Smooth muscle cell (in vitro differentiated cells): ENCODE measurements around the gene FGF14. TPM values are rescaled to one million over a fixed set of nuclear protein-coding genes. Genes with fewer than 3 reads are reported as not detected.

Experiments used
- DNase-seq: peaks from one replicate; lab custom pipeline; 2025; ENCODE audit not compliant: unreplicated experiment; lab: John Stamatoyannopoulos, UW
- H2AFZ ChIP-seq: fragments of 200-600 bp; sonication (generic); 2 replicates; pipeline ENCODE4 v1.6.0; 2016; ENCODE audit warnings: antibody characterized with exemption, low read depth, mild to moderate bottlenecking
- H3F3A ChIP-seq: fragments of 200-600 bp; sonication (generic); 2 replicates; pipeline ENCODE4 v1.6.0; 2017; ENCODE audit warnings: antibody characterized with exemption, low read depth
- H3K27ac ChIP-seq: fragments of 200-600 bp; sonication (generic); 2 replicates; pipeline ENCODE4 v1.5.1; 2016; ENCODE audit warnings: low read depth, mild to moderate bottlenecking
- H3K27me3 ChIP-seq: fragments of 200-600 bp; sonication (generic); 2 replicates; pipeline ENCODE4 v1.6.1; 2016; ENCODE audit warnings: low read depth, mild to moderate bottlenecking
- H3K36me3 ChIP-seq: fragments of 200-600 bp; sonication (generic); 2 replicates; pipeline ENCODE4 v1.5.1; 2016; ENCODE audit warnings: low read depth
- H3K4me1 ChIP-seq: fragments of 200-600 bp; sonication (generic); 2 replicates; pipeline ENCODE4 v1.5.1; 2016; ENCODE audit warnings: low read depth
- H3K4me2 ChIP-seq: fragments of 200-600 bp; sonication (generic); 2 replicates; pipeline ENCODE4 v1.6.0; 2016; ENCODE audit warnings: mild to moderate bottlenecking
- H3K4me3 ChIP-seq: fragments of 200-600 bp; sonication (generic); 2 replicates; pipeline ENCODE4 v1.5.1; 2016; ENCODE audit warnings: mild to moderate bottlenecking
- H3K79me2 ChIP-seq: fragments of 200-600 bp; sonication (generic); 2 replicates; pipeline ENCODE4 v1.6.0; 2016; ENCODE audit warnings: low read depth, mild to moderate bottlenecking
- H3K9ac ChIP-seq: fragments of 200-600 bp; sonication (generic); 2 replicates; pipeline ENCODE4 v1.6.0; 2016; ENCODE audit warnings: low read depth
- H3K9me3 ChIP-seq: fragments of 200-600 bp; sonication (generic); replicated peaks from 2 replicates; pipeline ENCODE4 v1.5.1; 2016; ENCODE audit warnings: low read depth
- H4K20me1 ChIP-seq: fragments of 200-600 bp; sonication (generic); 2 replicates; pipeline ENCODE4 v1.6.0; 2016; ENCODE audit warnings: low read depth
- WGBS: methylation state at CpG from one replicate; pipeline ENCODE4 v1.1.7; 2016; ENCODE audit warnings: low lambda C conversion rate; 5-methylcytosine and 5-hydroxymethylcytosine counted together
- polyA plus RNA-seq: library from polyadenylated mRNA; unstranded; fragments of >200 nt; fragmentation: Nextera tagmentation; extraction: Ambion mirVana; gene quantifications from 2 replicates; pipeline ENCODE4 v1.2.1, GENCODE V29; 2016
- total RNA-seq: library from RNA; depleted of rRNA; stranded (reverse); fragments of >200 nt; gene quantifications from 2 replicates; pipeline ENCODE4 v1.2.3, GENCODE V29; 2014
- TF ChIP-seq, protein P1 (sequence below): fragments of 200-600 bp; sonication (generic); IDR thresholded peaks from 2 replicates; pipeline ENCODE4 v1.5.1; 2017; ENCODE audit warnings: borderline replicate concordance, mild to moderate bottlenecking, antibody characterized with exemption; ENCODE audit not compliant: insufficient read depth, poor library complexity, severe bottlenecking

FGF14 gene
- total and polyA plus RNA-seq, 2 experiments from 2014 or later: 0.23 TPM; not detected in 1

- WGBS: 92% methylated on average over 2 of the region's 2 CpGs
- H3K9me3 ChIP-seq: no peaks in the 10 kb centered on the region
- H3F3A ChIP-seq: no peaks in the 10 kb centered on the region
- H3K27ac ChIP-seq: no peak overlapping the region
- no peaks in the 10 kb centered on the region for H3K27me3 ChIP-seq
- no peak for DNase-seq
- no peaks in the 10 kb centered on the region for H3K79me2 ChIP-seq
- H3K4me1 ChIP-seq: no peaks in the 10 kb centered on the region
- TF ChIP-seq, protein P1, sequence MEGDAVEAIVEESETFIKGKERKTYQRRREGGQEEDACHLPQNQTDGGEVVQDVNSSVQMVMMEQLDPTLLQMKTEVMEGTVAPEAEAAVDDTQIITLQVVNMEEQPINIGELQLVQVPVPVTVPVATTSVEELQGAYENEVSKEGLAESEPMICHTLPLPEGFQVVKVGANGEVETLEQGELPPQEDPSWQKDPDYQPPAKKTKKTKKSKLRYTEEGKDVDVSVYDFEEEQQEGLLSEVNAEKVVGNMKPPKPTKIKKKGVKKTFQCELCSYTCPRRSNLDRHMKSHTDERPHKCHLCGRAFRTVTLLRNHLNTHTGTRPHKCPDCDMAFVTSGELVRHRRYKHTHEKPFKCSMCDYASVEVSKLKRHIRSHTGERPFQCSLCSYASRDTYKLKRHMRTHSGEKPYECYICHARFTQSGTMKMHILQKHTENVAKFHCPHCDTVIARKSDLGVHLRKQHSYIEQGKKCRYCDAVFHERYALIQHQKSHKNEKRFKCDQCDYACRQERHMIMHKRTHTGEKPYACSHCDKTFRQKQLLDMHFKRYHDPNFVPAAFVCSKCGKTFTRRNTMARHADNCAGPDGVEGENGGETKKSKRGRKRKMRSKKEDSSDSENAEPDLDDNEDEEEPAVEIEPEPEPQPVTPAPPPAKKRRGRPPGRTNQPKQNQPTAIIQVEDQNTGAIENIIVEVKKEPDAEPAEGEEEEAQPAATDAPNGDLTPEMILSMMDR: no peak
- H3K36me3 ChIP-seq: no peaks in the 10 kb centered on the region
- no peak overlapping the region for H2AFZ ChIP-seq
- H3K4me3 ChIP-seq: no peak overlapping the region
- no peaks in the 10 kb centered on the region for H4K20me1 ChIP-seq
- H3K4me2 ChIP-seq: no peak overlapping the region
- H3K9ac ChIP-seq: no peak overlapping the region
Observed at GRCh38 chr13:102190930-102191329, 210.9 kb downstream of the FGF14 start.

GRCh38 chr13:102187313-102187712 is 214.5 kb downstream of the FGF14 start:
- Histone ChIP-seq H4K20me1 (no peaks in the 10 kb centered on the region), H3K79me2 (no peaks in the 10 kb centered on the region), H3K4me3 (no peak overlapping the region), H2AFZ (no peak overlapping the region), H3K9me3 (no peaks in the 10 kb centered on the region), H3K4me1 (no peaks in the 10 kb centered on the region), H3K27ac (no peak overlapping the region), H3K36me3 (no peaks in the 10 kb centered on the region), H3K4me2 (no peak overlapping the region), H3F3A (no peaks in the 10 kb centered on the region), H3K27me3 (no peaks in the 10 kb centered on the region), H3K9ac (no peak overlapping the region)
- DNase-seq: no peak
- WGBS: 87% methylated on average over 4 of the region's 4 CpGs
- TF ChIP-seq, protein P1: no peak

DNA sequence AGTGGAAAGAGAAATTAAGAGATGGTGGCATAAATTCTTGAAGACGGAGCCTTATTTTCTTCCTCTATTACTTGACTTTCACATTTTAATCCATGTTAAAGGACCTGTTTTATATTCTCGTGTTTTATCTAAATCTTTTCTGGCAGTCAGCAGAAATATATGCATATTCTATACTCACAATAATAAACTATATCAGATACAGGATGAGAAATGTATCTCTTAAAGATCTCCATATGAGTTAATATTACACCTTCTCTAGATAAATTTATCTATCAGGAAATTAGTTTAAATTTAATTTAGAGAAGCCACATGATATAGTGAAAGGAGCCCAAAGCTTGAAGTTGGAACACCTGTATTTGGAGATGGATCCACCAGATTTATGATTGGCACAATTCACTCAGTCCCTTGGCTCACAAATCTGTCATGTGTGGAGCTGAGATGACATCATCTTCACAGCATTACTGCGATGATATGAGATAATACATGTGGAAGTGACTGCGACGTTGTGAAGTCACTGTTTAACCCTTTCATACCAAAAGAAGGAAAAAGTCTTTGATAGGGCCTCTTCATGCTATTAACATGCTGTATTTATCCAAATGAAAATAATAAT is 216.4 kb downstream of the FGF14 start:
- Histone ChIP-seq H3F3A (no peaks in the 10 kb centered on the region), H2AFZ (no peak overlapping the region), H3K9me3 (no peaks in the 10 kb centered on the region), H3K4me3 (no peak overlapping the region), H3K4me1 (no peaks in the 10 kb centered on the region), H3K36me3 (no peaks in the 10 kb centered on the region), H4K20me1 (no peaks in the 10 kb centered on the region), H3K79me2 (no peaks in the 10 kb centered on the region), H3K4me2 (no peak overlapping the region), H3K27ac (no peak overlapping the region), H3K9ac (no peak overlapping the region), H3K27me3 (no peaks in the 10 kb centered on the region)
- DNase-seq: no peak
- 64% methylated on average over 5 of the region's 5 CpGs for WGBS
- TF ChIP-seq, protein P1: no peak
